NCI-H128 (cell line): ENCODE measurements around the gene XPNPEP2.

Experiments
- DNase-seq: peaks from one replicate; lab custom pipeline; 2025; ENCODE audit not compliant: unreplicated experiment; lab: John Stamatoyannopoulos, UW

XPNPEP2 gene

GRCh38 chrX:129738466-129739308, at the start of gene XPNPEP2:
TSS of gene XPNPEP2 (plus strand) at chrX:129738979. CDS start at chrX:129739214, 235 bp downstream.
- no peak for DNase-seq

- no peak for DNase-seq
These were observed 49.0 kb upstream of the XPNPEP2 start for GRCh38 chrX:129689796-129690195.

DNA sequence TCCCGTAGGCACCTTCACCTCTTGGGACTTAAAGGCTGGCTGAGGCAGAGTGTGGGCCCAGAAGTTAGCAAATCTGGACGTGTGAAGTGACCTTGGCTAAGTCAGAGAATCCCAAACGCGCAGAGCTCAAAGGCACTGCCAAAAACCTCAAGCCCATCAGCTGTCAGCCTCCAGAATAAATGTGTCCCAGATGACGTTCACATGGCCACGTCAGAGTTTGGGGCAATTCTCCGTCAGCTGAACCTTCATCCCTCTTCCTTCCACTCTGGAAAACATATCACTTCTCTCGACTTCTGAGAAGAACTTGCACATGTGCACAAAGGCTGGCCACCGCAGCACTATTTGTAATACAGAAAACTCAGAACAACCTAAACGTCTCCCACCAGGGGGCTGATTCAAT, 48.3 kb upstream of the XPNPEP2 start:
- no peak for DNase-seq

DNA sequence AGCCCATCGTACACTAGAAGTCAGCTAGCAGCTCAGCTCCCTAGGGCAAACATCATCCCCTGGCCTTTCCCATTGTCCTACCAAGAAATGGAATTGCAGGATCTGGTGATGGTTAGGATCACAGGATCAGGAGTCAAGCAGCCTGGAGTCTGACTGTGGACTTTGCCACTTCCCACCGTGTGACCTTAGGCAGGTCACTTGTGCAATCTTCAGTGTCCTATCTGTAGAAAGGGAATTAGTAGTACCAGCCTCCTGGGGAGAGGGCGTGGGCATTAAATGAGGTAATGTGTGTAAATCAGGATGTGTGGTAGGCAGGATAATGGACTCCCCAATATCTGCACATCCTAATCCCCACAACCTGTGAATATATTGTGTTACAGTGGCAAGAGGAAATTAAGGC, 45.4 kb upstream of the XPNPEP2 start:
- no peak for DNase-seq

DNA sequence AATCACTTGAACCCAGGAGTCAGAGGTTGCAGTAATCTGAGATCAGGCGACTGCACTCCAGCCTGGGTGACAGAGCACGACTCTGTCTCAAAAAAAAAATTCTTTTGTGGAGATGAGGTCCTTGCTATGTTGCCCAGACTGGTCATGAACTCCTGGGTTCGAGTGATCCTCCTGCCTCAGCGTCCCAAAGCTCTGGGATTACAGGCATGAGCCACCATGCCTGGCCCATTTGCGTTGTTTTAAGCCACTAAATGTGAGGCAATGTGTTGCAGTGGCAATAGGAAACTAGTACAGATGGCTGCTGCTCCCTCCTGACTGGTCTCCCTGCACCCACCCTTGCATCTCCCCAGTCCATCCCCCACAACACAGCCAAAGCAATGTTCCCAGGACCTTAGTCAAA, 44.0 kb upstream of the XPNPEP2 start:
- no peak for DNase-seq

DNA sequence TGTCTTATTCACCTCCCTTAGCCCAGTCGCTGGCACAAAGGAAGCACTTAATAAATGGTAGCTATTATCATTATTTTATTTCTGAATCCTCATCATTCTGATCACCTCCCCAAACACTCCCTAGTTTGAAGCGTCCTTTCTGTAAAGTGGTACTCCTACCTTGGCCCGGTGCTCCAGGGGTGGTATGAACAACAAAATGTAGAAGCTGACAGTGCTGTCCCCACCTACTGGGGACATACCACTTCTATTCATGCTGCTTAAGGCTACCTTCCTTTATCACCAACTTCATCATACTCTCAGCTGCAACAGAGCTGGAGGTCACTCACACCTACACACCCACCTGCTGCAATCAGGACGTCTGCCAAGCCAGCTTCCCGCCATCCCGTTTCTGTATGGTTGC, 43.2 kb upstream of the XPNPEP2 start:
- no peak for DNase-seq

GRCh38 chrX:129695937-129696336, 42.8 kb upstream of the XPNPEP2 start:
- DNase-seq = no peak

- no peak for DNase-seq
These were observed 42.2 kb upstream of the XPNPEP2 start for GRCh38 chrX:129696463-129697155.

- DNase-seq = no peak
These were observed 41.5 kb upstream of the XPNPEP2 start for GRCh38 chrX:129697204-129697829.

GRCh38 chrX:129698150-129698549, 40.6 kb upstream of the XPNPEP2 start:
- no peak for DNase-seq

DNA sequence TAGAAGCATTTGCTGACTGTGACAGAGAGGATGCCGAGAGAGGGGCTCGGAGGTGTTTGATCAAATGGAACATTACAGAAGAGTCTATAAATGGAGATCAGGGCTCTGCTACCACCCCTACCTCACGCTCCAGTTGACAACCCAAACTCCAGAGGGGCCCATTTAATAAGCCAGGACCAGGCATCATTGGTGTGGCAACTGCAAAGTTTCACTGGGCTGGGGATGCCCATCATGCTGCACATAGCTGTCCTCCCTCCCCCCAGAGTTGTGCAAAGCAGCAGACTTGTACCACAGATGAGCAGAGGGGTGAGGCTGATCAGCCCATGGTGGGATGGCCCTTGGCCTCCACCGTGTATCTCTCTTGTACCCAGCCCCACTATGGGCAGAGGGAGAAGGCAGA, 38.2 kb upstream of the XPNPEP2 start:
- no peak for DNase-seq

GRCh38 chrX:129701624-129702069, 37.1 kb upstream of the XPNPEP2 start:
- no peak for DNase-seq

DNA sequence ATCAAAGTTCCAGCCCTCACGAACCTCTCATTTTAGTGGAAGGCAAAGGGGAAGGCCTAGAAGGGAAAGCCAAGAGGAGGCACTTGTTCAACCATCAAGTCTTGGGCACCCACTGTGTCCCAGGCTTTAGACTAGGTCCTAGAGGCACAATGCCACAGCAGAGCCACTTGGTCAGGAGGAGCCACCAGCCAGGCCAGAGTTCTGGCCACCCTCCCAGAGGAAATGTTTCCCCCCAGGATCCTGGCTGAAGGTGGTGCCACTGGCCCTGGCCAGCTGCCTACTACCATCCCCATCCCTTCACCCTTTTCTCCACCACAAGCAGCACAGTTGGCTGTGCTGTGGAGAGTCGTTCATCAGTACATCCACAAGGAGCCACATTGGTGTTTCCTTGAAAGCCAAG, 34.3 kb upstream of the XPNPEP2 start:
- no peak for DNase-seq

DNA sequence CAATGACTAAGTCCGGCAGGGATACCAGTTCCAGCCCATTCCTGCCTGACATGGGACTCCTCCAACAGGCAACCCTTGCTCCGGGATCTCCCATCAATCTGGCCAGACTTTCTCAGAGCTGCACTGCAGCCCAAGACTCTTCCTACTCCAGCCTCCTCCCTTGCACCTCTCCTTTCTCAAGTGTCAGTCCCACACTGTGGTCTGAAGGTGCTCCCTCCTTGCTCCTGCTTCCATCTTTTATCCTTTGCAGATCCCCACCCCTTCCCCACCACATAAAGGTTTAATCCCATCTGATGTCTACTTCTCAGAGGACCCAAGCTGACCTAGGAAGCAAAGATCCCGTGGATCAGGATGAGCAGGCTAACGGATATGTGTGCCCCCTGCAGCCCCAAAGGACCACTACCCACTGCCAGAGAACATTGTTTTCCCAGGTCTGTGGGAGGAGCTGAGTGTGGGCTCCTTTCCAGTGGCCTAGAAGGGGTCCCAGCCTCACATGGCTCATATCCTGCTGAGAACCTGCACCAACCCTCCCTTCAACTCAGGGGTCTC, 33.3 kb upstream of the XPNPEP2 start:
- no peak for DNase-seq

- no peak for DNase-seq
These were observed 32.8 kb upstream of the XPNPEP2 start for GRCh38 chrX:129705988-129706387.

- no peak for DNase-seq
These were observed 32.2 kb upstream of the XPNPEP2 start for GRCh38 chrX:129706400-129707072.

GRCh38 chrX:129714581-129714980, 24.2 kb upstream of the XPNPEP2 start:
- no peak for DNase-seq

DNA sequence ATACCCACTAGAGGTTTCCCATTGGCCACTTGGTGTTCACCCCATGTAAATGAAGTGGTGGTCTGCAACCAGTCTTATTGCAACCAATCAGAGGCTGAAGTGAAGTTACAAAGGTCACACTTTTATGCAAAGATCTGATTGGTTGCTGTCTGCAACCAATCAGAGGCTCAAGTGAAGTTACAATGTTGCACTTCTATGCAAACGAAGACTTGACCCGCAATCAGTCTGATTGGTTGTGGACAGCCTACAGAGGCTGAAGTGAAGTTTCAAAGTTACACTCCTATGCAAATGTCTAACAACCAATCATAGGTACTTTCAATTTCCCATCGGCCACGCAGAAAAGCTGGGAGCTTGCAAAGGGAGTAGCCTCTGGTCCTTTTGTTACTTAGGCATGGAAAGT, 22.3 kb upstream of the XPNPEP2 start:
- DNase-seq = no peak

DNA sequence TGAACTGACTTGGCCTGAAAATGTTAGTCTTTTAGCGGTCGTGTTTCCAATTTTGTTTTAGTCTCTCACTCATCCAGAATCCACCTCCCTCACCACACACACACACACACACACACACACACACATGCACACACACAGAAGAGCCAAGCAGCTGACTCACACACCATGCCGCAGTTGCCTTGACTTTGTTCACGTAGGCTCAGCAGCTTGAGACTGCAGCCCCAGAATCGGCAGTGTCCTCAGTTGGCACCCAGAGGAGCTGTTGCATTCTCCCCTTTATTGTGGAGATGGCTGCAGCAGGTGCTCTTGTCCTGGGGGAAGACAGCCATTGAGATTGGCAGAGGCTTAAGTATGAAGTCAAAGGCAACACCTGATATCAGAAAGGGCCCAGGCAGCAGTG, 20.9 kb upstream of the XPNPEP2 start:
- no peak for DNase-seq

GRCh38 chrX:129718676-129719075, 20.1 kb upstream of the XPNPEP2 start:
- DNase-seq = no peak

- no peak for DNase-seq
These were observed 19.5 kb upstream of the XPNPEP2 start for GRCh38 chrX:129719268-129719667.
